ENCODE data around the gene EPDR1.

GRCh38 chr7:37894671-37895070 is 25.8 kb upstream of the EPDR1 start:
- TF ChIP-seq, protein P1, sequence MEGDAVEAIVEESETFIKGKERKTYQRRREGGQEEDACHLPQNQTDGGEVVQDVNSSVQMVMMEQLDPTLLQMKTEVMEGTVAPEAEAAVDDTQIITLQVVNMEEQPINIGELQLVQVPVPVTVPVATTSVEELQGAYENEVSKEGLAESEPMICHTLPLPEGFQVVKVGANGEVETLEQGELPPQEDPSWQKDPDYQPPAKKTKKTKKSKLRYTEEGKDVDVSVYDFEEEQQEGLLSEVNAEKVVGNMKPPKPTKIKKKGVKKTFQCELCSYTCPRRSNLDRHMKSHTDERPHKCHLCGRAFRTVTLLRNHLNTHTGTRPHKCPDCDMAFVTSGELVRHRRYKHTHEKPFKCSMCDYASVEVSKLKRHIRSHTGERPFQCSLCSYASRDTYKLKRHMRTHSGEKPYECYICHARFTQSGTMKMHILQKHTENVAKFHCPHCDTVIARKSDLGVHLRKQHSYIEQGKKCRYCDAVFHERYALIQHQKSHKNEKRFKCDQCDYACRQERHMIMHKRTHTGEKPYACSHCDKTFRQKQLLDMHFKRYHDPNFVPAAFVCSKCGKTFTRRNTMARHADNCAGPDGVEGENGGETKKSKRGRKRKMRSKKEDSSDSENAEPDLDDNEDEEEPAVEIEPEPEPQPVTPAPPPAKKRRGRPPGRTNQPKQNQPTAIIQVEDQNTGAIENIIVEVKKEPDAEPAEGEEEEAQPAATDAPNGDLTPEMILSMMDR (IDR thresholded peaks at IDR 0.05), result no peak
- TF ChIP-seq POLR2AphosphoS5 (IDR thresholded peaks at IDR 0.05), result no peak
- TF ChIP-seq POLR2A (IDR thresholded peaks at IDR 0.05), result no peak
- TF ChIP-seq EP300 (IDR thresholded peaks at IDR 0.05), result no peak
